HepG2 (cell line): ENCODE data around the gene SP3. TPM values are rescaled to one million over a fixed set of nuclear protein-coding genes. Genes with fewer than 3 reads are reported as not detected.

Experiments
- ARID2 ChIP-seq: sonication (generic); formaldehyde crosslinking; IDR thresholded peaks from 2 replicates; pipeline ENCODE4 v1.8.1; 2022; ENCODE audit warnings: mild to moderate bottlenecking, missing genetic modification reagents, borderline replicate concordance
- BRD4 ChIP-seq: sonication (generic); formaldehyde crosslinking; IDR thresholded peaks from 2 replicates; pipeline ENCODE4 v1.4.0; 2020; ENCODE audit warnings: missing genetic modification reagents
- CEBPZ ChIP-seq: IDR thresholded peaks from 2 replicates; pipeline ENCODE4 v1.6.1; 2012; ENCODE audit warnings: low read length, improper control_type of control experiment
- CREB1 ChIP-seq, 2 experiments: fragments of 450-650 bp in 1 of 2; IDR thresholded peaks; 2 replicates each; pipeline ENCODE4 v1.6.1; 2016 to 2017; ENCODE audit warnings: control low read depth in 1 of 2, mild to moderate bottlenecking in 1 of 2, missing compliant biosample characterization in 1 of 2, missing genetic modification characterization in 1 of 2
- ETV6 ChIP-seq: sonication (generic); formaldehyde crosslinking; conservative IDR thresholded peaks from 2 replicates; pipeline ENCODE4 v1.4.0; 2020; ENCODE audit warnings: missing genetic modification reagents
- HDAC6 ChIP-seq: fragments of 200-600 bp; sonication (generic); IDR thresholded peaks from 2 replicates; pipeline ENCODE4 v1.7.0; 2017; ENCODE audit warnings: mild to moderate bottlenecking, antibody characterized with exemption, low read length, low read depth
- KDM2A ChIP-seq: sonication (generic); formaldehyde crosslinking; IDR thresholded peaks from 2 replicates; pipeline ENCODE4 v1.4.0; 2020; ENCODE audit warnings: low read depth, missing genetic modification reagents, borderline replicate concordance
- NCOA2 ChIP-seq: sonication (generic); formaldehyde crosslinking; IDR thresholded peaks from 2 replicates; pipeline ENCODE4 v1.8.0; 2022; ENCODE audit warnings: inconsistent platforms
- NCOA5 ChIP-seq: sonication (generic); formaldehyde crosslinking; IDR thresholded peaks from 2 replicates; pipeline ENCODE4 v1.4.0; 2020; ENCODE audit warnings: missing genetic modification reagents
- NR0B2 ChIP-seq: sonication (generic); formaldehyde crosslinking; IDR thresholded peaks from 2 replicates; pipeline ENCODE4 v1.4.0; 2020; ENCODE audit warnings: mild to moderate bottlenecking, missing genetic modification reagents
- PBX3 ChIP-seq: sonication (generic); formaldehyde crosslinking; IDR thresholded peaks from 2 replicates; pipeline ENCODE4 v1.8.1; 2023; ENCODE audit warnings: missing genetic modification reagents, inconsistent platforms, borderline replicate concordance
- RFXANK ChIP-seq: IDR thresholded peaks from 2 replicates; pipeline ENCODE4 v1.6.1; 2016
- RORA ChIP-seq: sonication (generic); formaldehyde crosslinking; IDR thresholded peaks from 2 replicates; pipeline ENCODE4 v1.5.0; 2020; ENCODE audit warnings: mild to moderate bottlenecking, missing genetic modification reagents, moderate library complexity
- TBL1XR1 ChIP-seq: fragments of 150-350 bp; IDR thresholded peaks from 2 replicates; pipeline ENCODE4 v1.6.1; 2014; ENCODE audit warnings: borderline replicate concordance, low read length; ENCODE audit not compliant: partially characterized antibody
- U2AF1 ChIP-seq: fragments of 200-400 bp; formaldehyde crosslinking; optimal IDR thresholded peaks from 2 replicates; pipeline ENCODE3; 2017; ENCODE audit warnings: mild to moderate bottlenecking, low read depth, low read length
- ZFP37 ChIP-seq: sonication (generic); formaldehyde crosslinking; IDR thresholded peaks from 2 replicates; pipeline ENCODE4 v1.4.0; 2020; ENCODE audit warnings: missing genetic modification reagents, borderline replicate concordance
- ZNF160 ChIP-seq: sonication (generic); formaldehyde crosslinking; IDR thresholded peaks from 2 replicates; pipeline ENCODE4 v1.8.0; 2022; ENCODE audit warnings: mild to moderate bottlenecking, inconsistent platforms, missing genetic modification reagents
- ZNF253 ChIP-seq: sonication (generic); formaldehyde crosslinking; IDR thresholded peaks from 2 replicates; pipeline ENCODE4 v1.8.0; 2022; ENCODE audit warnings: mild to moderate bottlenecking, missing genetic modification reagents, borderline replicate concordance
- ZNF329 ChIP-seq: sonication (generic); formaldehyde crosslinking; IDR thresholded peaks from 2 replicates; pipeline ENCODE4 v1.9.0; 2021; ENCODE audit warnings: low read depth, mild to moderate bottlenecking, missing genetic modification reagents
- ZNF644 ChIP-seq: IDR thresholded peaks from 2 replicates; pipeline ENCODE4 v1.6.1; 2016; ENCODE audit warnings: low read depth
- ZNF775 ChIP-seq: sonication (generic); formaldehyde crosslinking; IDR thresholded peaks from 2 replicates; pipeline ENCODE4 v1.4.0; 2020; ENCODE audit warnings: missing genetic modification reagents, mild to moderate bottlenecking, moderate library complexity, borderline replicate concordance
- ZNF792 ChIP-seq: IDR thresholded peaks from 2 replicates; pipeline ENCODE4 v1.6.1; 2016
- ZNF800 ChIP-seq: sonication (generic); formaldehyde crosslinking; IDR thresholded peaks from 2 replicates; pipeline ENCODE4 v1.4.0; 2020; ENCODE audit warnings: missing genetic modification reagents
- ZNF83 ChIP-seq: sonication (generic); formaldehyde crosslinking; IDR thresholded peaks from 2 replicates; pipeline ENCODE4 v1.4.0; 2020; ENCODE audit warnings: missing genetic modification reagents, mild to moderate bottlenecking, borderline replicate concordance
- ZNF850 ChIP-seq: sonication (generic); formaldehyde crosslinking; conservative IDR thresholded peaks from 2 replicates; pipeline ENCODE4 v1.9.0; 2021; ENCODE audit warnings: mild to moderate bottlenecking, missing genetic modification reagents
- ZNF891 ChIP-seq: sonication (generic); formaldehyde crosslinking; IDR thresholded peaks from 2 replicates; pipeline ENCODE4 v1.5.0; 2020; ENCODE audit warnings: mild to moderate bottlenecking, missing genetic modification reagents
- polyA plus RNA-seq, 8 experiments: library from polyadenylated mRNA; depleted of rRNA in 3 of 8; stranded (reverse) in 7 of 8; unstranded in 1 of 8; fragments of >200 nt; fragmentation: Illumina TruSeq in 4 of 8; extraction: Trizol in 4 of 8; gene quantifications; 2 replicates each; pipeline versions ENCODE4 v1.2.1 to v1.2.3, GENCODE V29; 2011 to 2016; ENCODE audit warnings: low read depth in 4 of 8, missing spikeins in 1 of 8, mixed read lengths in 1 of 8; ENCODE audit not compliant: insufficient read depth in 1 of 8
- total RNA-seq, 5 experiments: library from RNA; depleted of rRNA; stranded (reverse); fragments of >200 nt; fragmentation: Illumina TruSeq; extraction: Trizol; gene quantifications; 2 replicates each; pipeline ENCODE4 v1.2.3, GENCODE V29; 2016; ENCODE audit warnings: low read depth in 1 of 5

Gene SP3
- total and polyA plus RNA-seq, 2 of the 13 experiments (the other 11 are each of a cell fraction or from before 2014, with no cell fraction given) = 57.3 to 132 TPM

GRCh38 chr2:173983391-173983871 lies 18.3 kb upstream of the SP3 start (continued):
- TF ChIP-seq CEBPZ = no peak
- TF ChIP-seq TBL1XR1 = no peak
- TF ChIP-seq RFXANK (CRISPR knock-in tag) = no peak
- TF ChIP-seq ZNF800 (CRISPR knock-in tag) = no peak
- no peak for TF ChIP-seq NCOA5 (CRISPR knock-in tag)
- TF ChIP-seq ZNF891 (CRISPR knock-in tag) = no peak
- no peak for TF ChIP-seq CREB1 (IDR thresholded peaks at IDR 0.05)
- no peak for TF ChIP-seq CREB1 (CRISPR knock-in tag; IDR thresholded peaks at IDR 0.05)
- TF ChIP-seq ZNF160 (CRISPR knock-in tag) = no peak
- TF ChIP-seq ZNF83 (CRISPR knock-in tag) = no peak
- TF ChIP-seq ARID2 (CRISPR knock-in tag) = no peak
- no peak for TF ChIP-seq ETV6 (CRISPR knock-in tag)
- no peak for TF ChIP-seq NCOA2 (CRISPR knock-in tag)
- no peak for TF ChIP-seq U2AF1
- TF ChIP-seq RORA (CRISPR knock-in tag) = no peak
- TF ChIP-seq ZNF792 (CRISPR knock-in tag) = no peak
- TF ChIP-seq KDM2A (CRISPR knock-in tag) = no peak
- TF ChIP-seq ZNF775 (CRISPR knock-in tag) = no peak
- TF ChIP-seq PBX3 (CRISPR knock-in tag) = no peak
- no peak for TF ChIP-seq HDAC6
- TF ChIP-seq ZNF253 (CRISPR knock-in tag) = no peak
- 0 out of 2 replicates have a peak, but pooled peaks have one; percentile 34 for TF ChIP-seq ZNF644 (CRISPR knock-in tag)
- TF ChIP-seq ZNF850 (CRISPR knock-in tag) = no peak
- no peak for TF ChIP-seq NR0B2 (CRISPR knock-in tag)
- TF ChIP-seq BRD4 = no peak
- TF ChIP-seq ZFP37 = no peak
- peak; percentile 95 for TF ChIP-seq ZNF329 (CRISPR knock-in tag)
